Activated T-helper 9 cell treated with anti-CD3 and anti-CD28 coated beads, Interleukin-2, amount 50 U/mL, for 16 hours (primary cell): ENCODE data around the gene IGSF11.
"Not testable (repeated sequence)": the region's sequence is repeated elsewhere in the genome, so short reads cannot be mapped to it uniquely, and the experiment has no call there.

ENCODE experiments used
- DNase-seq: peaks from one replicate; pipeline ENCODE4 v3.0.0-alpha.2; 2020; ENCODE audit warnings: low read depth

IGSF11 gene

GRCh38 chr3:118868051-118868450, 166.6 kb downstream of the IGSF11 start:
- DNase-seq = no peak

- no peak for DNase-seq
Measured at GRCh38 chr3:118863731-118864322, 170.8 kb downstream of the IGSF11 start.

GRCh38 chr3:118859950-118860349, 174.7 kb downstream of the IGSF11 start:
- DNase-seq = no peak

- not testable (repeated sequence) for DNase-seq
Measured at GRCh38 chr3:118851466-118852193, 183.0 kb downstream of the IGSF11 start.

GRCh38 chr3:118850687-118851086, 184.0 kb downstream of the IGSF11 start:
- no peak for DNase-seq
